RWPE2 (cell line): Measurements from ENCODE around the gene MTA3.

ENCODE experiments used
- ATAC-seq: fragments of 200-7000 bp; cut with Tn5 transposase; 3 replicates; pipeline ENCODE4 v1.9.1; 2021; ENCODE audit warnings: low read depth
- DNase-seq: peaks from one replicate; pipeline ENCODE4 v3.0.0-alpha.2; 2020; ENCODE audit warnings: low spot score
- H3K27ac ChIP-seq: fragments of 450-650 bp; 2 replicates; pipeline ENCODE4 v1.5.1; 2017; ENCODE audit warnings: mild to moderate bottlenecking; ENCODE audit not compliant: poor library complexity, severe bottlenecking
- H3K27me3 ChIP-seq: fragments of 250-450 bp; sonication (Bioruptor Pico); 2 replicates; pipeline ENCODE4 v1.5.1; 2021; ENCODE audit warnings: mild to moderate bottlenecking, moderate library complexity; ENCODE audit not compliant: insufficient read depth, poor library complexity, severe bottlenecking
- H3K36me3 ChIP-seq: fragments of 250-450 bp; sonication (Bioruptor Pico); 2 replicates; pipeline ENCODE4 v1.5.1; 2020; ENCODE audit warnings: low read depth, mild to moderate bottlenecking, moderate library complexity
- H3K4me1 ChIP-seq: fragments of 250-450 bp; sonication (Bioruptor Pico); 2 replicates; pipeline ENCODE4 v1.5.1; 2021; ENCODE audit warnings: mild to moderate bottlenecking, moderate library complexity; ENCODE audit not compliant: insufficient read depth, poor library complexity, severe bottlenecking
- H3K4me3 ChIP-seq: fragments of 250-450 bp; sonication (Bioruptor Pico); 2 replicates; pipeline ENCODE4 v1.5.1; 2021; ENCODE audit warnings: mild to moderate bottlenecking, moderate library complexity; ENCODE audit not compliant: severe bottlenecking
- H3K9me3 ChIP-seq: fragments of 250-450 bp; sonication (Bioruptor Pico); 2 replicates; pipeline ENCODE4 v1.5.1; 2021; ENCODE audit warnings: mild to moderate bottlenecking, moderate library complexity; ENCODE audit not compliant: severe bottlenecking
- TF ChIP-seq, protein P1 (sequence below): fragments of 450-650 bp; IDR thresholded peaks from one replicate; pipeline ENCODE4 v1.5.1; 2017; ENCODE audit warnings: mild to moderate bottlenecking, moderate library complexity; ENCODE audit not compliant: poor library complexity, severe bottlenecking

The MTA3 gene

DNA sequence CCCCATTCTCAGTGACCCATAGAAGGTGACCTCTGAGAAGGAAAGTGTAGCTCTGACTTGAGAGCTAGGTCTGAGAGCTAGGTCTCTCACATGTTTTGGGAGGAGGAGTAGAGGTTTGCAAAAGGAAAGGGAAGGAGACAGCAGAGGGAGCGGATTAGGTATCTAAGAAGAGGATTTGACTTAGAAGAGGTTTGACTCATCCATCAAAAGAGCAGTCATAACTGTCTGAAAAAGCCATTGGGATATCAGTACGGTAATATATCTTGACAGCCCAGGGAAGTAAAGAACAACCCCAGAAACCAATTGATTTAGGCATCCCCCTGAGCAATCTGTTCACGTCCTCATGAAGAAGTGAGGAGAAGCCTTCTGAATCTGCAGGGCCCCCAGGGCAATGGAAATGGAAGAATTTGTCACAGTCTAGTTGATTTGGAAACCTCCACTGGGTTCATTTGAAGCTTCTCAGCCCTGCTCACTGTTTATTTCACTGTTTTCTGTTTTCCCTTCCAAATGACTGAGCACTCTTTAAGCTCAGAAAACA is 176.2 kb downstream of the MTA3 start:
- TF ChIP-seq, protein P1, sequence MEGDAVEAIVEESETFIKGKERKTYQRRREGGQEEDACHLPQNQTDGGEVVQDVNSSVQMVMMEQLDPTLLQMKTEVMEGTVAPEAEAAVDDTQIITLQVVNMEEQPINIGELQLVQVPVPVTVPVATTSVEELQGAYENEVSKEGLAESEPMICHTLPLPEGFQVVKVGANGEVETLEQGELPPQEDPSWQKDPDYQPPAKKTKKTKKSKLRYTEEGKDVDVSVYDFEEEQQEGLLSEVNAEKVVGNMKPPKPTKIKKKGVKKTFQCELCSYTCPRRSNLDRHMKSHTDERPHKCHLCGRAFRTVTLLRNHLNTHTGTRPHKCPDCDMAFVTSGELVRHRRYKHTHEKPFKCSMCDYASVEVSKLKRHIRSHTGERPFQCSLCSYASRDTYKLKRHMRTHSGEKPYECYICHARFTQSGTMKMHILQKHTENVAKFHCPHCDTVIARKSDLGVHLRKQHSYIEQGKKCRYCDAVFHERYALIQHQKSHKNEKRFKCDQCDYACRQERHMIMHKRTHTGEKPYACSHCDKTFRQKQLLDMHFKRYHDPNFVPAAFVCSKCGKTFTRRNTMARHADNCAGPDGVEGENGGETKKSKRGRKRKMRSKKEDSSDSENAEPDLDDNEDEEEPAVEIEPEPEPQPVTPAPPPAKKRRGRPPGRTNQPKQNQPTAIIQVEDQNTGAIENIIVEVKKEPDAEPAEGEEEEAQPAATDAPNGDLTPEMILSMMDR = no peak
- H3K4me1 ChIP-seq = no peaks in the 10 kb centered on the region
- no peaks in the 10 kb centered on the region for H3K9me3 ChIP-seq
- DNase-seq (no peak), ATAC-seq (no peak)
- H3K27ac ChIP-seq = no peak overlapping the region
- no peaks in the 10 kb centered on the region for H3K36me3 ChIP-seq
- H3K27me3 ChIP-seq = no peaks in the 10 kb centered on the region
- no peak overlapping the region for H3K4me3 ChIP-seq

- H3K36me3 ChIP-seq = no peaks in the 10 kb centered on the region
- DNase-seq = no peak
- H3K4me3 ChIP-seq = no peak overlapping the region
- no peaks in the 10 kb centered on the region for H3K9me3 ChIP-seq
- H3K27ac ChIP-seq = no peak overlapping the region
- H3K27me3 ChIP-seq = no peaks in the 10 kb centered on the region
- TF ChIP-seq, protein P1 = no peak
- H3K4me1 ChIP-seq = no peaks in the 10 kb centered on the region
- no peak for ATAC-seq
These were observed 179.0 kb downstream of the MTA3 start for GRCh38 chr2:42747422-42747821.

DNA sequence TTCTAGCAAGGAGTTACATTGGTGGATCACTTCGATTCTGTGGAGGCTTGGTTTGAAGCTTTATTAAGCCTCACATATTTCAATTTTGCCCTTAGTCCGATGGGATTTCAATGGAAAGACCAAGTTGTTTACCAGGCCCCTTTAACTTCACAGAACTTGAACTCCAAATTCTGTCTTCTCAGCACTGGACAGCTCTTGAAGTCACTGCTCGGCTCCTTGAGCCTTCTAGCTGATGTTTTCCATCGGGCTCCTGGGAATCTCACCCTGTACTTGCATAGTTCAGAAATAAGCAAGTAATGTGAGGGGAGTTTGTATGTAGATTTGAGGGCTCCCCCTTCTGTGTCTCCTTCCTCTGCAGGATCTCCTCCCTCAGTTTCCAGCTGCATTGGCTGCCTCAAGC is 180.4 kb downstream of the MTA3 start:
- Histone ChIP-seq H3K9me3 (no peaks in the 10 kb centered on the region), H3K4me3 (no peak overlapping the region), H3K36me3 (no peaks in the 10 kb centered on the region), H3K27me3 (no peaks in the 10 kb centered on the region), H3K4me1 (no peaks in the 10 kb centered on the region), H3K27ac (no peak overlapping the region)
- DNase-seq (no peak), ATAC-seq (no peak)
- TF ChIP-seq, protein P1 = no peak

DNA sequence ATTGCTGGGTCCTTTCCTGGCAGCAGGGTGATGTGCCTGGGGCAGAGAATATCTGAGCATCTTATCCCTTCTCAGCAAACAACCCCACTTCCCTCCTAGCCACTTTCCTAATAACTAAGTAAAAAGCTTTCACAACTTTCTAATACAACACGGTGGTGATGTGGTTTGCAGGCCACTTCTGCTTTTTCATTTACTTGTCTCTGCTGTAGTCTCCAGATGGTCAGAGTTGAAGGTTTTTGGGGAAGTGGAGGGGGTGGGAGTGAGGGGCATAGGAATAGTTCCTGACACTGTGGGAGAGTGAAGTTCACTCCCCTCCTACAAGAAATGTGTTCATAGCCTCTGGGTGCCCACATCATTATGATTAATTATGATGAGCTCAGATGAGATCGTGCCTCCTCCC is 183.9 kb downstream of the MTA3 start:
- no peaks in the 10 kb centered on the region for H3K36me3 ChIP-seq
- no peak for DNase-seq

More for the DNA sequence above, 183.9 kb downstream of the MTA3 start:
- TF ChIP-seq, protein P1 = no peak
- H3K27me3 ChIP-seq = no peaks in the 10 kb centered on the region
- H3K9me3 ChIP-seq = no peaks in the 10 kb centered on the region
- no peaks in the 10 kb centered on the region for H3K4me1 ChIP-seq
- no peak overlapping the region for H3K27ac ChIP-seq
- ATAC-seq = no peak
- no peak overlapping the region for H3K4me3 ChIP-seq
